K562 (cell line): ENCODE results near the gene MYCL. TPM values are rescaled to one million over a fixed set of nuclear protein-coding genes. Genes with fewer than 3 reads are reported as not detected.

Source experiments
- ARID2 ChIP-seq: fragments of 450-650 bp; IDR thresholded peaks from 2 replicates; pipeline ENCODE4 v1.6.1; 2017; ENCODE audit warnings: antibody characterized with exemption, mild to moderate bottlenecking
- ARID4B ChIP-seq: sonication (generic); formaldehyde crosslinking; IDR thresholded peaks from 2 replicates; pipeline ENCODE4 v1.8.0; 2022; ENCODE audit warnings: mild to moderate bottlenecking, missing genetic modification reagents
- ARNT ChIP-seq, 2 experiments: fragments of 450-650 bp; IDR thresholded peaks; 2 replicates each; pipeline ENCODE4 v1.6.1; 2016; ENCODE audit warnings: mild to moderate bottlenecking in 1 of 2
- DDX20 ChIP-seq: fragments of 450-650 bp; IDR thresholded peaks from 2 replicates; pipeline ENCODE4 v1.6.1; 2016; ENCODE audit warnings: missing genetic modification characterization, low read depth, mild to moderate bottlenecking, missing compliant biosample characterization, moderate library complexity
- FOXA1 ChIP-seq: fragments of 450-650 bp; IDR thresholded peaks from 2 replicates; pipeline ENCODE4 v1.6.1; 2016; ENCODE audit warnings: mild to moderate bottlenecking, borderline replicate concordance
- FOXJ3 ChIP-seq: sonication (generic); formaldehyde crosslinking; IDR thresholded peaks from 2 replicates; pipeline ENCODE4 v1.4.0; 2020; ENCODE audit warnings: mild to moderate bottlenecking, missing genetic modification reagents
- HDAC8 ChIP-seq: fragments of 450-650 bp; IDR thresholded peaks from 2 replicates; pipeline ENCODE4 v1.6.1; 2016; ENCODE audit warnings: mild to moderate bottlenecking, missing genetic modification characterization, moderate library complexity, missing compliant biosample characterization
- JUN ChIP-seq, 2 experiments: sonication (generic) in 1 of 2; formaldehyde crosslinking in 1 of 2; IDR thresholded peaks; 2 replicates each; pipeline versions ENCODE4 v1.6.1 to v1.8.0; 2012 to 2022; ENCODE audit warnings: borderline replicate concordance in 2 of 2, mild to moderate bottlenecking in 2 of 2, improper control_type of control experiment in 1 of 2, low read depth in 1 of 2, low read length in 1 of 2, missing genetic modification reagents in 1 of 2
- MCM3 ChIP-seq: fragments of 450-650 bp; IDR thresholded peaks from 2 replicates; pipeline ENCODE4 v1.6.1; 2016
- MTA2 ChIP-seq: fragments of 450-650 bp; IDR thresholded peaks from 2 replicates; pipeline ENCODE4 v1.6.1; 2016; ENCODE audit warnings: low read depth
- RBFOX2 ChIP-seq: fragments of 200-400 bp; formaldehyde crosslinking; IDR thresholded peaks from 2 replicates; pipeline ENCODE4 v1.6.1; 2017; ENCODE audit warnings: low read depth, mild to moderate bottlenecking, low read length, moderate library complexity
- SREBF2 ChIP-seq: sonication (generic); formaldehyde crosslinking; IDR thresholded peaks from 2 replicates; pipeline ENCODE4 v1.4.0; 2020; ENCODE audit warnings: mild to moderate bottlenecking, missing genetic modification reagents
- TFAP4 ChIP-seq: sonication (generic); formaldehyde crosslinking; IDR thresholded peaks from 2 replicates; pipeline ENCODE4 v1.8.0; 2022; ENCODE audit warnings: missing genetic modification reagents, mild to moderate bottlenecking, moderate library complexity, borderline replicate concordance
- ZC3H11A ChIP-seq: IDR thresholded peaks from 2 replicates; pipeline ENCODE4 v1.6.1; 2012; ENCODE audit warnings: low read depth, low read length, improper control_type of control experiment
- ZNF318 ChIP-seq, 2 experiments: fragments of 450-650 bp; IDR thresholded peaks; 2 replicates each; pipeline ENCODE4 v1.6.1; 2016; ENCODE audit warnings: mild to moderate bottlenecking in 2 of 2, borderline replicate concordance in 1 of 2, low read depth in 1 of 2, moderate library complexity in 1 of 2
- ZZZ3 ChIP-seq: fragments of 450-650 bp; IDR thresholded peaks from 2 replicates; pipeline ENCODE4 v1.6.1; 2016; ENCODE audit warnings: antibody characterized with exemption, mild to moderate bottlenecking, moderate library complexity
- polyA plus RNA-seq, 8 experiments: library from polyadenylated mRNA; depleted of rRNA in 4 of 8; stranded (reverse) in 5 of 8; unstranded in 3 of 8; fragments of >200 nt; fragmentation: Nextera tagmentation in 2 of 8; fragmentation: Illumina TruSeq in 1 of 8; extraction: Ambion mirVana in 2 of 8; extraction: Trizol in 1 of 8; gene quantifications; 2 replicates each; pipeline versions ENCODE4 v1.2.1 to v1.2.3, GENCODE V29; 2011 to 2014; ENCODE audit warnings: inconsistent platforms in 1 of 8, missing spikeins in 1 of 8
- total RNA-seq, 7 experiments: library from RNA; depleted of rRNA in 6 of 7; stranded (reverse); fragments of >200 nt in 6 of 7; fragmentation: Illumina TruSeq in 2 of 7; extraction: Trizol in 2 of 7; gene quantifications; 2 replicates each; pipeline versions ENCODE4 v1.2.1 to v1.2.3, GENCODE V29; 2011 to 2021; ENCODE audit warnings: low replicate concordance in 1 of 7

The MYCL gene
- total and polyA plus RNA-seq, 9 of the 15 experiments (the other 6 are each of a cell fraction or from before 2014, with no cell fraction given) = 3.5 to 22.0 (median 12.8) TPM

GRCh38 chr1:39919545-39919944 lies 17.8 kb upstream of the MYCL start (continued):
- TF ChIP-seq ZNF318 (IDR thresholded peaks at IDR 0.05; ENCODE audit: borderline replicate concordance in 1 of 2, low read depth in 1 of 2) (no peak), ARID4B (no peak), ZZZ3 (no peak), HDAC8 (no peak), FOXA1 (no peak), RBFOX2 (no peak), ARID2 (peak; percentile 54; the same call in 1 of the 2 replicates), ZC3H11A (no peak), FOXJ3 (CRISPR knock-in tag) (no peak), ARNT (IDR thresholded peaks at IDR 0.05) (peak in 1 of 2 experiments; percentile 40; a peak in 1 of 4 replicates), JUN (IDR thresholded peaks at IDR 0.05; ENCODE audit: borderline replicate concordance, low read depth, low read length) (no peak), JUN (CRISPR knock-in tag; IDR thresholded peaks at IDR 0.05; ENCODE audit: borderline replicate concordance) (no peak), SREBF2 (CRISPR knock-in tag) (no peak), TFAP4 (CRISPR knock-in tag) (no peak), MTA2 (no peak), DDX20 (no peak), MCM3 (no peak)
